Stimulated activated CD4-positive, alpha-beta T cell treated with anti-CD3 and anti-CD28 coated beads, Interleukin-12 subunit alpha, Interleukin-12 subunit beta, amount 100 ng/mL, for 48 hours (primary cell): ENCODE data around the gene GNAT3.

ENCODE experiments used
- DNase-seq, 3 donors: peaks; one replicate each; pipeline ENCODE4 v3.0.0-alpha.2; 2020; ENCODE audit warnings: low read depth in 2 of 3, low spot score in 1 of 3

GNAT3 gene

GRCh38 chr7:80505900-80506500 is 5.9 kb downstream of the GNAT3 start:
- no peak for DNase-seq

GRCh38 chr7:80500325-80500724 is 11.5 kb downstream of the GNAT3 start:
- DNase-seq, result no peak

GRCh38 chr7:80499350-80499953 is 12.4 kb downstream of the GNAT3 start:
- no peak for DNase-seq

GRCh38 chr7:80498481-80499349 is 13.1 kb downstream of the GNAT3 start:
- no peak for DNase-seq

GRCh38 chr7:80496586-80496985 is 15.3 kb downstream of the GNAT3 start:
- DNase-seq, result no peak

GRCh38 chr7:80493121-80493849 is 18.6 kb downstream of the GNAT3 start:
- DNase-seq, result no peak

GRCh38 chr7:80491462-80491861 is 20.4 kb downstream of the GNAT3 start:
- no peak for DNase-seq

- DNase-seq, result no peak
Observed at GRCh38 chr7:80488851-80489370, 23.0 kb downstream of the GNAT3 start.

- DNase-seq, result no peak
Observed at GRCh38 chr7:80488406-80488805, 23.5 kb downstream of the GNAT3 start.

- no peak for DNase-seq
Observed at GRCh38 chr7:80485721-80486120, 26.1 kb downstream of the GNAT3 start.

GRCh38 chr7:80482950-80483349 is 28.9 kb downstream of the GNAT3 start:
- no peak for DNase-seq

- DNase-seq, result no peak
Observed at GRCh38 chr7:80481196-80481884, 30.5 kb downstream of the GNAT3 start.

- no peak for DNase-seq
Observed at GRCh38 chr7:80480566-80480965, 31.3 kb downstream of the GNAT3 start.

GRCh38 chr7:80478683-80479082 is 33.2 kb downstream of the GNAT3 start:
- DNase-seq, result no peak

GRCh38 chr7:80476035-80476434 is 35.8 kb downstream of the GNAT3 start:
- no peak for DNase-seq

GRCh38 chr7:80475383-80475782 is 36.5 kb downstream of the GNAT3 start:
- no peak for DNase-seq

GRCh38 chr7:80473751-80474150 is 38.1 kb downstream of the GNAT3 start:
- DNase-seq, result no peak

GRCh38 chr7:80472491-80473200 is 39.2 kb downstream of the GNAT3 start:
- DNase-seq, result no peak

- DNase-seq, result no peak
Observed at GRCh38 chr7:80468931-80469714, 42.7 kb downstream of the GNAT3 start.
